AG10803 (cell line): ENCODE measurements around the gene SLC2A13.
"Not testable (repeated sequence)": the region's sequence is repeated elsewhere in the genome, so short reads cannot be mapped to it uniquely, and the experiment has no call there.

Experiments
- DNase-seq: peaks from one replicate; pipeline ENCODE4 v3.0.0; 2010; ENCODE audit warnings: low read depth
- H3K4me3 ChIP-seq: 2 replicates; pipeline ENCODE4 v1.5.1; 2011; ENCODE audit warnings: mild to moderate bottlenecking, low read length, control low read depth
- TF ChIP-seq, protein P1 (sequence below): conservative IDR thresholded peaks from 2 replicates; pipeline ENCODE4 v1.5.1; 2011; ENCODE audit warnings: mild to moderate bottlenecking, low read length, control low read depth, inconsistent platforms

SLC2A13 gene

DNA sequence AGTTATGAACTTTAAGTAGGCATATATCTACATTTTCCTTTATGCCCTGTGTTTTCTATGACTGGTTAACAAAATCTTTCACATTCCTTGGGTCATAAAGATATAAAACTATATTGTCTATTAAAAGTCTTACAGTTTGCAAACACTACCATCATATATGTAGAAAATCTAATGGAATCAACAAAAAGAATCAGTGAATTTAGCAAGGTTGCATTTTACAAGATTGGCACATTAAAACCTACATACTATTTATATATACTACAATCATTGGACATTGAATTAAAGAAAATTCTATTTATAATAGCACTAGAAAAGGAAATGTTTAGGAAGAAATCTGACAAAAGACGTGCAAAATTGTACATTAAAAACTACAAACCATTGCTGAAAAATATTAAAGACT, 312.9 kb downstream of the SLC2A13 start:
- TF ChIP-seq, protein P1, sequence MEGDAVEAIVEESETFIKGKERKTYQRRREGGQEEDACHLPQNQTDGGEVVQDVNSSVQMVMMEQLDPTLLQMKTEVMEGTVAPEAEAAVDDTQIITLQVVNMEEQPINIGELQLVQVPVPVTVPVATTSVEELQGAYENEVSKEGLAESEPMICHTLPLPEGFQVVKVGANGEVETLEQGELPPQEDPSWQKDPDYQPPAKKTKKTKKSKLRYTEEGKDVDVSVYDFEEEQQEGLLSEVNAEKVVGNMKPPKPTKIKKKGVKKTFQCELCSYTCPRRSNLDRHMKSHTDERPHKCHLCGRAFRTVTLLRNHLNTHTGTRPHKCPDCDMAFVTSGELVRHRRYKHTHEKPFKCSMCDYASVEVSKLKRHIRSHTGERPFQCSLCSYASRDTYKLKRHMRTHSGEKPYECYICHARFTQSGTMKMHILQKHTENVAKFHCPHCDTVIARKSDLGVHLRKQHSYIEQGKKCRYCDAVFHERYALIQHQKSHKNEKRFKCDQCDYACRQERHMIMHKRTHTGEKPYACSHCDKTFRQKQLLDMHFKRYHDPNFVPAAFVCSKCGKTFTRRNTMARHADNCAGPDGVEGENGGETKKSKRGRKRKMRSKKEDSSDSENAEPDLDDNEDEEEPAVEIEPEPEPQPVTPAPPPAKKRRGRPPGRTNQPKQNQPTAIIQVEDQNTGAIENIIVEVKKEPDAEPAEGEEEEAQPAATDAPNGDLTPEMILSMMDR: no peak
- DNase-seq: no peak
- H3K4me3 ChIP-seq: no peak overlapping the region

DNA sequence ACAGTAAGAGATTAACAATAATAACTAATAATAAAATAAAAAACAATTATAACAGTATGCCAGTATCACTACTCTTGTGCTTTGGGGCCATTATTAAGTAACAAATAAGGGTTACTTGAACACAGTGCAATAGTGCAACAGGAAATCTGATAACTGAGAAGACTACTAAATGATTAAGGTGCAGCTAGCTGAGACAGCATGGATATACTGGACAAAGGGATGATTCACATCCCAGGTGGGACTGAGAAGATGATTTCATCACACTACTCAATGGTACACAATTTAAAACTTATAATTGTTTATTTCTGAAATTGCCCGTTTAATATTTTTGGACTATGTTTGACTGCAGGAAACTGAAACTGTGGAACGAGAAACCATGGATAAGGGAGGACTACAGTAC, 317.6 kb downstream of the SLC2A13 start:
- DNase-seq: no peak
- TF ChIP-seq, protein P1: no peak
- H3K4me3 ChIP-seq: no peak overlapping the region

DNA sequence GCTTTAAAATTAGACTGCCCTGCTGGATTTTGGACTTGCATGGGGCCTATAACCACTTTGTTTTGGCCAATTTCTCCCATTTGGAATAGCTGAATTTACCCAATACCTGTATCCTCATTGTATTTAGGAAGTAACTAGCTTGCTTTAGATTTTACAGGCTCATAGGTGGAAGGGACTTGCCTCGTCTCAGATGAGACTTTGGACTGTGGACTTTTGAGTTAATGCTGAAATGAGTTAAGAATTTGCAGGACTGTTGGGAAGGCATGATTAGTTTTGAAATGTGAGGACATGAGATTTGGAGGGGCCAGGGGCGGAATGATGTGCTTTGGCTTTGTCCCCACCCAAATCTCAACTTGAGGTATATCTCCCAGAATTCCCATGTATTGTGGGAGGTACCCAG, 320.1 kb downstream of the SLC2A13 start:
- not testable (repeated sequence) for H3K4me3 ChIP-seq, DNase-seq

DNA sequence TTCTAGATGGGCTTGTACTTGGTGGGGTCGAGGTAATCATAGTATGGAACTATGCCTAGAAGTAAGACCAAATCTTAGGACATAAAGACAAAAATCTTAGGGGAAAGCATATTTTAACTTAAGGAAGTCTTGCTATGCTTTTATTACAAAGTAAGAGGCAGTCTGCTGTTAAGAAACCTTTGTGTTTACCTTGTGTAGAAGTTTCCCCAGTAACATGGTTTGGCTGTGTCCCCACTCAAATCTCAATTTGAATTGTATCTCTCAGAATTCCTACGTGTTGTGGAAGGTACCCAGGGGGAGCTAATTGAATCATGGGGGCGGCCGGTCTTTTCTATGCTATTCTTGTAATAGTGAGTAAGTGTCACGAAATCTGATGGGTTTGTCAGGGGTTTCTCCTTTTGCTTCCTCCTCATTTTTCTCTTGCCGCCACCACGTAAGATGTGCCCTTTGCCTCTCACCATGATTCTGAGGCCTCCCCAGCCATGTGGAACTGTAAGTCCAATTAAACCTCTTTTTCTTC, 323.8 kb downstream of the SLC2A13 start:
- H3K4me3 ChIP-seq: no peak overlapping the region
- TF ChIP-seq, protein P1: no peak
- no peak for DNase-seq

DNA sequence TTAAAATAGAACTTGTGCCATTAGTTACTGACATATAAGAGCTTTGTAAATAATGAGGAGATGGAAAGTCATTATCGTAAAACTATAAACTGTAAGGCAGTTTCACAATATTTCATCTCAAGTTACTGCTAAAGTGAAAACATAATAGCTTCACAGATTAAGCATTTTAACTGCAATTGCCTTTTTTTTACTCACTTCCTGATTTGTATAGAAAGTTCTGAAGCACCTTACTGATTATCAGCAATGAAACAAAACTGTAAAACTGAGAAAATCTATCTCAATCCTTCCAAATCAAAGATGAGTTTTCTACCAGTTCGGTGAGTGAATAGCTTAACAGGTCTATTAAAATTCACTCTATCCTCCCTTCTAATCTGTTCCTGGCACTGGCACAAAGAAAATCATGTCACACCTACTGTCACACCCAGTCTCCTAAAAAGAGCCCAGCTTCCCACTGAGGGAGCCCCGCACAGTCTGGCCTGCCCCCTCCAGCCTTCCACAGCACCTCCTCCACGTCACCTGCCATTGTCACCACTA, 324.9 kb downstream of the SLC2A13 start:
- TF ChIP-seq, protein P1: no peak
- no peak overlapping the region for H3K4me3 ChIP-seq
- DNase-seq: no peak

DNA sequence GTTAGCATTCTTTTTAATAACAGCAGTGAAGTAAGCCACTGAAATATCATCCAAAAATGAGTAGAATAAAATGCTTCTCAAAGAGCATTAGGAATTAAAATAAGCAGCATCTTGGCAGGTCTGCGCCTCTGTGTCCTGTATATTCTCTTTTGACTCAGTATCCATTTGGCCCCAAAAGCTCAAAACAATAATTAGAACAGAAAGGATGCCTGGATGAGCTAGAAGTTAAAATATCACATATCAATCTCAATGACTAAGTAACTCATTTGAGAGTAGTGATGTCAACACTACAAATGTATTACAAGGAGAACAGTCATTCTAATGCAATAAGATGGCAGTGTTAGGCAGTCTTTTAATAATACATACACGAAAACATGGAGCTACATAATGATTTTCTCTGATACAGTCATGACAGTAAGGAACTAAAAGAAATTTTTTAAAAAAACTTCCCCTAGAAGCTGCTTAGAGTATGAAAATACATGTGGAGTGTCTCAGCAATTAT, 325.4 kb downstream of the SLC2A13 start:
- TF ChIP-seq, protein P1: no peak
- no peak overlapping the region for H3K4me3 ChIP-seq
- DNase-seq: no peak

DNA sequence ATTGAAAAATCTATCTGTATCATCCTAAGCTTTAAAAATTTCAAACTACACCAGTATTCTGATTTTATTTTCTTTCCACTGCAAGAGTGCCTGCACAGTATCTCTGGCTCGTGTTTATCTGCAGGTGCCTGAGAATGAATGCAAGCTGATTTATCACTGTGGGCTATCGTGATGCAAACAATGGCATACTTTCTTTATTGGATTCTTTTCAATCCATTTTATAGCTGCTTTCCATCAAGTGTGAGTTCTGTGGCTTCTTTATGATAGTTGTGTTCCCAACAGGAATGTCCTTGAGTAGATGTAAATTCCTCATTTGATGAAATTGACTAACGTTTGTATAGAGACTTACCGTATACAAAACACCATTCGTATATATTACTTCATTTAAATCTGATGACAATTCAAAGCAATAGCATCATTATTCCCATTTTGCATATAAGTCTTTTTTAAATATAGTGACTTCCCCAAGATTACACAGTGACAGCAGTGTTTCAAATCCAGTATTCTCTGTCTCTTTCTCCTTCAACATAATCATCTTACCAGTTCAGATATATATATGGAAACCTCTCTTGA, 326.0 kb downstream of the SLC2A13 start:
- TF ChIP-seq, protein P1: no peak
- H3K4me3 ChIP-seq: no peak overlapping the region
- no peak for DNase-seq
